ENCODE measurements around the gene RNF25.

Gene RNF25

DNA sequence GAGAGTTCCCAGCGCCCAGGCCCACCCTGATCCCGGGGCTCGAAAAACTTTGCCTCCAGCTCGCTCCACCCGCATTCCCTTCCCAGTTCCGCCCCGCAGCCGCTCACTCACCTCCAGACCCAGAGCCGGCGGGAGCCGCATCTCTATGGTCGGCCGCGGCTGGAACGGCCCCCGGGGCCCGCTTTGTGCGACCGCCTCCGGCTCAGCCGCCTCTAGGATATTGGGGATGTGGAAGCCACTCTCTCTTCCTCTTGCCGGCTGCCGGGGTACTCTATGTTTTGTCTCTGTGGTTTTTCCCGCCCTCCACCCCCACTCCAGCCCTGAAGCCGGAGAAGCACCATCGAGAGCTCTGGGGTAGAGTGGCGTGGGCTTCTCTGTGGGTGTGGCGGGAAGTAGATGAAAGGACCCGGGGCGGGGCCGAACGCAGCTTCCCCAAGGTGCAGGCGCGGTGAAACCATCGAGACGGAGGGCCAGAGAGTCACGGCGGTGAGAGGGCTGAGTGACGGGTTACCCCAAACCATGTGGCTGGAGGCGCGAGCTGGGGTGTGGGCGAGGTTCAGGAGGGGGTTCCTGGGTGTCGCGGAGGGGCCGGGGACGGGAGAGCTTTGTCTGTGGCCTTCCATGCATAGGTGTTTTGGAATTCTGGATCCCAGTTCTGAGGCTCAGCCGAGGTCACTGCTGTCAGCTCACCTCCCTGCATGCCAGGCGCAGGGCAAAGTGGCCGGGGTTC lies 12.4 kb downstream of the RNF25 start, which contains the start of the genes BCS1L and ZNF142 (continued):
- no peak for TF ChIP-seq ZNF48 (tag by site-specific recombination; IDR thresholded peaks at IDR 0.05)
- TF ChIP-seq, protein P1, sequence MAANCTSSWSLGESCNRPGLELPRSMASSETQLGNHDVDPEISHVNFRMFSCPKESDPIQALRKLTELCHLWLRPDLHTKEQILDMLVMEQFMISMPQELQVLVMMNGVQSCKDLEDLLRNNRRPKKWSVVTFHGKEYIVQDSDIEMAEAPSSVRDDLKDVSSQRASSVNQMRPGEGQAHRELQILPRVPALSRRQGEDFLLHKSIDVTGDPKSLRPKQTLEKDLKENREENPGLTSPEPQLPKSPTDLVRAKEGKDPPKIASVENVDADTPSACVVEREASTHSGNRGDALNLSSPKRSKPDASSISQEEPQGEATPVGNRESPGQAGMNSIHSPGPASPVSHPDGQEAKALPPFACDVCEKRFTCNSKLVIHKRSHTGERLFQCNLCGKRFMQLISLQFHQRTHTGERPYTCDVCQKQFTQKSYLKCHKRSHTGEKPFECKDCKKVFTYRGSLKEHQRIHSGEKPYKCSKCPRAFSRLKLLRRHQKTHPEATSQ (tag by site-specific recombination; IDR thresholded peaks at IDR 0.05) = no peak
- TF ChIP-seq ZNF175 (tag by site-specific recombination; IDR thresholded peaks at IDR 0.05) = no peak
- TF ChIP-seq ZNF37A (tag by site-specific recombination; IDR thresholded peaks at IDR 0.05) = no peak
- TF ChIP-seq ZNF626 (tag by site-specific recombination; IDR thresholded peaks at IDR 0.05) = no peak
- TF ChIP-seq ZNF776 (tag by site-specific recombination; IDR thresholded peaks at IDR 0.05; ENCODE audit: borderline replicate concordance) = no peak
- no peak for TF ChIP-seq ZNF239 (tag by site-specific recombination; IDR thresholded peaks at IDR 0.05)
- TF ChIP-seq ZNF521 (tag by site-specific recombination; IDR thresholded peaks at IDR 0.05) = no peak
- no peak for TF ChIP-seq ZNF354C (tag by site-specific recombination; IDR thresholded peaks at IDR 0.05; ENCODE audit: borderline replicate concordance, low read depth)
- TF ChIP-seq ZNF266 (tag by site-specific recombination; IDR thresholded peaks at IDR 0.05; ENCODE audit: low read depth) = no peak
- peak; percentile 75; the same call in 1 of the 2 replicates for TF ChIP-seq ZNF660 (tag by site-specific recombination; IDR thresholded peaks at IDR 0.05)
- TF ChIP-seq ZNF133 (tag by site-specific recombination; IDR thresholded peaks at IDR 0.05) = no peak
- TF ChIP-seq, protein P2, sequence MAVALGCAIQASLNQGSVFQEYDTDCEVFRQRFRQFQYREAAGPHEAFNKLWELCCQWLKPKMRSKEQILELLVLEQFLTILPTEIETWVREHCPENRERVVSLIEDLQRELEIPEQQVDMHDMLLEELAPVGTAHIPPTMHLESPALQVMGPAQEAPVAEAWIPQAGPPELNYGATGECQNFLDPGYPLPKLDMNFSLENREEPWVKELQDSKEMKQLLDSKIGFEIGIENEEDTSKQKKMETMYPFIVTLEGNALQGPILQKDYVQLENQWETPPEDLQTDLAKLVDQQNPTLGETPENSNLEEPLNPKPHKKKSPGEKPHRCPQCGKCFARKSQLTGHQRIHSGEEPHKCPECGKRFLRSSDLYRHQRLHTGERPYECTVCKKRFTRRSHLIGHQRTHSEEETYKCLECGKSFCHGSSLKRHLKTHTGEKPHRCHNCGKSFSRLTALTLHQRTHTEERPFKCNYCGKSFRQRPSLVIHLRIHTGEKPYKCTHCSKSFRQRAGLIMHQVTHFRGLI (tag by site-specific recombination; IDR thresholded peaks at IDR 0.05) = peak; percentile 82
- no peak for TF ChIP-seq ZBTB1 (tag by site-specific recombination; IDR thresholded peaks at IDR 0.05)
- TF ChIP-seq GLI2 (tag by site-specific recombination; IDR thresholded peaks at IDR 0.05; ENCODE audit: borderline replicate concordance, low read depth) = no peak
- no peak for TF ChIP-seq ZNF585B (tag by site-specific recombination; IDR thresholded peaks at IDR 0.05)
- no peak for TF ChIP-seq ZNF155 (tag by site-specific recombination; IDR thresholded peaks at IDR 0.05)
- TF ChIP-seq HOXD13 (CRISPR knock-in tag; IDR thresholded peaks at IDR 0.05; ENCODE audit: borderline replicate concordance) = no peak

DNA sequence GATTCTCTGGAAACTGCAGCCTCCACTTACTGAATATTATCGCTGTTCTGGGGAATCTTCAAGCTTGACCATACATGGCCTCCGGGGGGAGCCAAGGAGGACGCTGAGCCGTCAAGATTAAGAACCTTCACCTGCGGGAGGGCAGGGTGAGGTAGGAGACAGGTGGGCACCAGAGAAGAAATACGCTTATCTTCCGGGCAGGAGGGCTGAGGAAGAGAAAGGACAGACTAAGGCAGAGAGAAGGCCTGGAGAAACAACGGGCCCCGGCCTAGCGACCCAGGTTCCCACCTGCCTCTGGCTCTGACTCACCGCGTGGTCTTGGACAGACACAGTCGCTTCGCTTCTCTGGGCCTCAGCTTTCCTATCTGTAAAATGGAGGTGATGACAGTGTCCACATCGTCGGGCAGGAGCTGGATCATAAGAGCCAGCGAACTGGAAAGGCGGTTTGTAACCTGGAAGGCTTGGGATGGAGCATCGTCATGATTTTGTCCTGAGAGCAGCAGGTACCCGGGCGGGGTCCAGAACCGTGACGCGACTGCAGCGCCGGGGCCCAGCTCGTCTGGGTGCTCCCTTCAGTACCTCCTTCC lies 13.0 kb downstream of the RNF25 start:
- Histone ChIP-seq H3K4me1 (ENCODE audit: control insufficient read depth, insufficient read depth, low read length) (no peaks in the 10 kb centered on the region), H3K9me3 (ENCODE audit: control insufficient read depth, insufficient read depth, low read depth, low read length) (no peaks in the 10 kb centered on the region), H3K27ac (ENCODE audit: extremely low read depth, low read depth, low read length) (peak overlapping the region; percentile 76), H3K4me3 (ENCODE audit: low read depth, low read length) (peak overlapping the region; percentile 85), H3K36me3 (ENCODE audit: control insufficient read depth in 2 of 2, insufficient read depth in 1 of 2, low read length in 2 of 2) (peaks cover 42 to 76% of the 10 kb centered on the region in 2 experiments)
- ChIA-PET POLR2A (interaction anchor here (0.7 to 4.9 kb wide), 17 partner anchors 8 to 389 kb away, joined by 3 to 62 read pairs (median 4); partner anchors contain the start of genes AAMP, CDK5R2, PNKD and RNF25), CTCF (interaction anchor here (0.9 to 4.1 kb wide), 11 partner anchors 10 to 371 kb away, joined by 3 to 44 read pairs (median 4); partner anchors contain the start of genes RNF25 and STK36)
- TF ChIP-seq ZNF600 (tag by site-specific recombination; IDR thresholded peaks at IDR 0.05) (peak; percentile 38), ZNF768 (tag by site-specific recombination; IDR thresholded peaks at IDR 0.05) (no peak)
- TF ChIP-seq, protein P3, sequence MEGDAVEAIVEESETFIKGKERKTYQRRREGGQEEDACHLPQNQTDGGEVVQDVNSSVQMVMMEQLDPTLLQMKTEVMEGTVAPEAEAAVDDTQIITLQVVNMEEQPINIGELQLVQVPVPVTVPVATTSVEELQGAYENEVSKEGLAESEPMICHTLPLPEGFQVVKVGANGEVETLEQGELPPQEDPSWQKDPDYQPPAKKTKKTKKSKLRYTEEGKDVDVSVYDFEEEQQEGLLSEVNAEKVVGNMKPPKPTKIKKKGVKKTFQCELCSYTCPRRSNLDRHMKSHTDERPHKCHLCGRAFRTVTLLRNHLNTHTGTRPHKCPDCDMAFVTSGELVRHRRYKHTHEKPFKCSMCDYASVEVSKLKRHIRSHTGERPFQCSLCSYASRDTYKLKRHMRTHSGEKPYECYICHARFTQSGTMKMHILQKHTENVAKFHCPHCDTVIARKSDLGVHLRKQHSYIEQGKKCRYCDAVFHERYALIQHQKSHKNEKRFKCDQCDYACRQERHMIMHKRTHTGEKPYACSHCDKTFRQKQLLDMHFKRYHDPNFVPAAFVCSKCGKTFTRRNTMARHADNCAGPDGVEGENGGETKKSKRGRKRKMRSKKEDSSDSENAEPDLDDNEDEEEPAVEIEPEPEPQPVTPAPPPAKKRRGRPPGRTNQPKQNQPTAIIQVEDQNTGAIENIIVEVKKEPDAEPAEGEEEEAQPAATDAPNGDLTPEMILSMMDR (tag by site-specific recombination; IDR thresholded peaks at IDR 0.05) = peak; percentile 71
- TF ChIP-seq, protein P4, sequence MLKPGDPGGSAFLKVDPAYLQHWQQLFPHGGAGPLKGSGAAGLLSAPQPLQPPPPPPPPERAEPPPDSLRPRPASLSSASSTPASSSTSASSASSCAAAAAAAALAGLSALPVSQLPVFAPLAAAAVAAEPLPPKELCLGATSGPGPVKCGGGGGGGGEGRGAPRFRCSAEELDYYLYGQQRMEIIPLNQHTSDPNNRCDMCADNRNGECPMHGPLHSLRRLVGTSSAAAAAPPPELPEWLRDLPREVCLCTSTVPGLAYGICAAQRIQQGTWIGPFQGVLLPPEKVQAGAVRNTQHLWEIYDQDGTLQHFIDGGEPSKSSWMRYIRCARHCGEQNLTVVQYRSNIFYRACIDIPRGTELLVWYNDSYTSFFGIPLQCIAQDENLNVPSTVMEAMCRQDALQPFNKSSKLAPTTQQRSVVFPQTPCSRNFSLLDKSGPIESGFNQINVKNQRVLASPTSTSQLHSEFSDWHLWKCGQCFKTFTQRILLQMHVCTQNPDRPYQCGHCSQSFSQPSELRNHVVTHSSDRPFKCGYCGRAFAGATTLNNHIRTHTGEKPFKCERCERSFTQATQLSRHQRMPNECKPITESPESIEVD (tag by site-specific recombination; IDR thresholded peaks at IDR 0.05) = no peak
- TF ChIP-seq, protein P5, sequence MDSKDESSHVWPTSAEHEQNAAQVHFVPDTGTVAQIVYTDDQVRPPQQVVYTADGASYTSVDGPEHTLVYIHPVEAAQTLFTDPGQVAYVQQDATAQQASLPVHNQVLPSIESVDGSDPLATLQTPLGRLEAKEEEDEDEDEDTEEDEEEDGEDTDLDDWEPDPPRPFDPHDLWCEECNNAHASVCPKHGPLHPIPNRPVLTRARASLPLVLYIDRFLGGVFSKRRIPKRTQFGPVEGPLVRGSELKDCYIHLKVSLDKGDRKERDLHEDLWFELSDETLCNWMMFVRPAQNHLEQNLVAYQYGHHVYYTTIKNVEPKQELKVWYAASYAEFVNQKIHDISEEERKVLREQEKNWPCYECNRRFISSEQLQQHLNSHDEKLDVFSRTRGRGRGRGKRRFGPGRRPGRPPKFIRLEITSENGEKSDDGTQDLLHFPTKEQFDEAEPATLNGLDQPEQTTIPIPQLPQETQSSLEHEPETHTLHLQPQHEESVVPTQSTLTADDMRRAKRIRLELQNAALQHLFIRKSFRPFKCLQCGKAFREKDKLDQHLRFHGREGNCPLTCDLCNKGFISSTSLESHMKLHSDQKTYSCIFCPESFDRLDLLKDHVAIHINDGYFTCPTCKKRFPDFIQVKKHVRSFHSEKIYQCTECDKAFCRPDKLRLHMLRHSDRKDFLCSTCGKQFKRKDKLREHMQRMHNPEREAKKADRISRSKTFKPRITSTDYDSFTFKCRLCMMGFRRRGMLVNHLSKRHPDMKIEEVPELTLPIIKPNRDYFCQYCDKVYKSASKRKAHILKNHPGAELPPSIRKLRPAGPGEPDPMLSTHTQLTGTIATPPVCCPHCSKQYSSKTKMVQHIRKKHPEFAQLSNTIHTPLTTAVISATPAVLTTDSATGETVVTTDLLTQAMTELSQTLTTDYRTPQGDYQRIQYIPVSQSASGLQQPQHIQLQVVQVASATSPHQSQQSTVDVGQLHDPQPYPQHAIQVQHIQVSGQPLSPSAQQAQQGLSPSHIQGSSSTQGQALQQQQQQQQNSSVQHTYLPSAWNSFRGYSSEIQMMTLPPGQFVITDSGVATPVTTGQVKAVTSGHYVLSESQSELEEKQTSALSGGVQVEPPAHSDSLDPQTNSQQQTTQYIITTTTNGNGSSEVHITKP (tag by site-specific recombination; IDR thresholded peaks at IDR 0.05) = 0 out of 2 replicates have a peak, but pooled peaks have one; percentile 9
